Mesothelial cell of epicardium (in vitro differentiated cells): Measurements from ENCODE around the gene MYH7. TPM values are rescaled to one million over a fixed set of nuclear protein-coding genes. Genes with fewer than 3 reads are reported as not detected.

ENCODE experiments used
- DNase-seq, 2 experiments: peaks; one replicate each; pipeline ENCODE4 v3.0.0; 2021; ENCODE audit warnings: low spot score in 2 of 2; ENCODE audit not compliant: unreplicated experiment in 2 of 2
- H3K27ac Mint-ChIP-seq: 2 replicates; pipeline ENCODE4 v1.8.0; 2021; ENCODE audit warnings: mixed read lengths
- H3K27me3 Mint-ChIP-seq: 2 replicates; pipeline ENCODE4 v1.8.0; 2021; ENCODE audit warnings: low read depth, mixed read lengths
- H3K36me3 Mint-ChIP-seq: 2 replicates; pipeline ENCODE4 v1.8.0; 2021; ENCODE audit warnings: mixed read lengths
- H3K4me1 Mint-ChIP-seq: 2 replicates; pipeline ENCODE4 v1.8.0; 2021; ENCODE audit warnings: mixed read lengths
- H3K4me3 Mint-ChIP-seq: 2 replicates; pipeline ENCODE4 v1.8.0; 2021; ENCODE audit warnings: mild to moderate bottlenecking, moderate library complexity, mixed read lengths
- H3K9me3 Mint-ChIP-seq: 2 replicates; pipeline ENCODE4 v1.8.0; 2021; ENCODE audit warnings: mixed read lengths
- total RNA-seq: library from RNA; stranded (reverse); gene quantifications from 3 replicates; pipeline ENCODE4 v1.2.1, GENCODE V29; 2021
- TF ChIP-seq, protein P1 (sequence below): fragments of 200-600 bp; sonication (generic); IDR thresholded peaks from one replicate; pipeline ENCODE4 v1.5.0; 2021; ENCODE audit warnings: antibody characterized with exemption; ENCODE audit not compliant: unreplicated experiment

Gene MYH7
- total RNA-seq, 1 donor from 2014 or later: not detected

DNA sequence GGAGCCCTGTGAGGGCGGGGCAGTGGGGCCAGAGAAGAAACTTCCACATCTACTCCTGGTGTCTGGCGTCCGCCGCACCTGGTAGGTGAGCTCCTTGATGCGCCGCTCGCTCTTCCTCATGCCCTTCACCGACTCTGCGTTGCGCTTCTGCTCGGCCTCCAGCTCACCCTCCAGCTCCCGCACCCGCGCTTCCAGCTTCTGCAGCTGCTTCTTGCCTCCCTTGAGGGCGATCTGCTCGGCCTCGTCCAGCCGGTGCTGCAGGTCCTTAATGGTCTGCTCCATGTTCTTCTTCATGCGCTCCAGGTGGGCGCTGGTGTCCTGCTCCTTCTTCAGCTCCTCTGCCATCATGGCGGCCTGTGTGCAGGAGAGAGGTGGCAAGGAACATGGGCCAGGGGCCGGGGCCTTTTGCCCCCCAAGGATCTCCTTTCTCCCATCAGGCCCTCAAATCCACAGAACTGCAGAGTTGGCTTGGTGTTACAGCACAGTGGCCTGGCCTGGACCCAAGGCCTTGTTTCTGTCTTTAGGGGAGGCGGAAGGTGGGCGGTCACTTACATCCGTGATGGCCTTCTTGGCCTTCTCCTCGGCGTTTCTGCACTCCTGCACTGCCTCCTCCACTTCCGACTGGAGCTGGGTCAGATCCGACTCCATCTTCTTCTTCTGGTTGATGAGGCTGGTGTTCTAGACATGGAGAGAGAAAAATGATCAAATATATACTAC, 50.9 kb downstream of the MYH7 start:
- H3K4me3 Mint-ChIP-seq: no peak overlapping the region
- no peaks in the 10 kb centered on the region for H3K36me3 Mint-ChIP-seq
- H3K27me3 Mint-ChIP-seq: peaks cover 41% of the 10 kb centered on the region

DNA sequence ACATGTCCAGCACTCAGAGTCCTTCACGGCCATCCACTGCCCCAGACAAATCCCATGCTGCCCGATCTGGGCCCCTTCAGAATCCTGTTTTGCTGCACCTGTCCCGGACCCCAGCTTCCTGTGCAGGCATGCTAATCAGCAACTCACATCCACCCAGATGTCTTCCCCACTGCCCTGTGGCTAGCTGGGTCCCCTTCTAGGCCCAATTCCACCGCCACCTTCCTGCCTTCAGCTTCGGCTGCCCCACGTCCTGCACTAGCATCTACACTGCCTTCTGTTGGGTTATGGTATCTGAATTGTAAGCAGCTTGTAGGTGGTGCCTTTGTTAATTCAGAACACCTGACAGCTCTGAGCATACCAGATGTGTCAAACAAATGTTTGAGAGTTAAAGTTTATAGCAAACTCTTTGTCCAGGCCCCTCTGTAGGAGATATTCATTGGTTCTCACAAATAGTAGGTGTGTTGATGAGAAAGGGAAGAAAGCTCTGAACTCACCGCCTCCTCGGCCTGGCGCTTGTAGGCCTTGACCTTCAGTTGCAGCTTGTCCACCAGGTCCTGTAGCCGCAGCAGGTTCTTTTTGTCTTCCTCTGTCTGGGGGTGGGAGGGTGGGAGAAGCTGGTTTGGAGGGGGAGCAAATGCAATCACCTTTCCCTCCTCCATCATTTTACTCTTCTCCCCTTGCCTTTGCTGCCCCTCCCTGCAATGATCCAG, 52.6 kb downstream of the MYH7 start:
- DNase-seq: no peak
- no peaks in the 10 kb centered on the region for H3K36me3 Mint-ChIP-seq
- peaks cover 4% of the 10 kb centered on the region for H3K4me1 Mint-ChIP-seq
- H3K27me3 Mint-ChIP-seq: peaks cover 41% of the 10 kb centered on the region
- H3K9me3 Mint-ChIP-seq: no peaks in the 10 kb centered on the region
- H3K4me3 Mint-ChIP-seq: no peak overlapping the region
- TF ChIP-seq, protein P1, sequence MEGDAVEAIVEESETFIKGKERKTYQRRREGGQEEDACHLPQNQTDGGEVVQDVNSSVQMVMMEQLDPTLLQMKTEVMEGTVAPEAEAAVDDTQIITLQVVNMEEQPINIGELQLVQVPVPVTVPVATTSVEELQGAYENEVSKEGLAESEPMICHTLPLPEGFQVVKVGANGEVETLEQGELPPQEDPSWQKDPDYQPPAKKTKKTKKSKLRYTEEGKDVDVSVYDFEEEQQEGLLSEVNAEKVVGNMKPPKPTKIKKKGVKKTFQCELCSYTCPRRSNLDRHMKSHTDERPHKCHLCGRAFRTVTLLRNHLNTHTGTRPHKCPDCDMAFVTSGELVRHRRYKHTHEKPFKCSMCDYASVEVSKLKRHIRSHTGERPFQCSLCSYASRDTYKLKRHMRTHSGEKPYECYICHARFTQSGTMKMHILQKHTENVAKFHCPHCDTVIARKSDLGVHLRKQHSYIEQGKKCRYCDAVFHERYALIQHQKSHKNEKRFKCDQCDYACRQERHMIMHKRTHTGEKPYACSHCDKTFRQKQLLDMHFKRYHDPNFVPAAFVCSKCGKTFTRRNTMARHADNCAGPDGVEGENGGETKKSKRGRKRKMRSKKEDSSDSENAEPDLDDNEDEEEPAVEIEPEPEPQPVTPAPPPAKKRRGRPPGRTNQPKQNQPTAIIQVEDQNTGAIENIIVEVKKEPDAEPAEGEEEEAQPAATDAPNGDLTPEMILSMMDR: no peak
- no peak overlapping the region for H3K27ac Mint-ChIP-seq

More for the DNA sequence above, 50.9 kb downstream of the MYH7 start:
- TF ChIP-seq, protein P1: no peak
- no peak for DNase-seq
- Mint-ChIP-seq H3K9me3 (no peaks in the 10 kb centered on the region), H3K4me1 (peaks cover 4% of the 10 kb centered on the region), H3K27ac (no peak overlapping the region)

DNA sequence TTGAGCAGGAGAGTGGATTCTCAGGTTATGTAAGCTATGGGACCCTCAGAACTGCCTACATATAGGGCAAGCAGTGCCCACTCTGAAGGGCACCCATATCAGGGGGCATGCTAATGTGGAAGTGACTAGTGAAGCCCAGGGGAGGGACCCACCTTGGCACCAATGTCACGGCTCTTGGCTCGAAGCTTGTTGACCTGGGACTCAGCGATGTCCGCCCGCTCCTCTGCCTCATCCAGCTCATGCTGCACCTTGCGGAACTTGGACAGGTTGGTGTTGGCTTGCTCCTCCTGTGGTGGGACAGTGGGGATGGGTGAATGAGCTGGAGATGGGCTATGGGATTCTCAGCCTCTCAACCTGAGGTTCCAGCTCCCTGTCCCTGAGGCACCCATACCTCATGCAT, 53.2 kb downstream of the MYH7 start:
- peaks cover 4% of the 10 kb centered on the region for H3K4me1 Mint-ChIP-seq
- H3K4me3 Mint-ChIP-seq: no peak overlapping the region
- no peak for DNase-seq
- H3K9me3 Mint-ChIP-seq: no peaks in the 10 kb centered on the region
- no peaks in the 10 kb centered on the region for H3K36me3 Mint-ChIP-seq
- peaks cover 38% of the 10 kb centered on the region for H3K27me3 Mint-ChIP-seq
- TF ChIP-seq, protein P1: no peak
- no peak overlapping the region for H3K27ac Mint-ChIP-seq

DNA sequence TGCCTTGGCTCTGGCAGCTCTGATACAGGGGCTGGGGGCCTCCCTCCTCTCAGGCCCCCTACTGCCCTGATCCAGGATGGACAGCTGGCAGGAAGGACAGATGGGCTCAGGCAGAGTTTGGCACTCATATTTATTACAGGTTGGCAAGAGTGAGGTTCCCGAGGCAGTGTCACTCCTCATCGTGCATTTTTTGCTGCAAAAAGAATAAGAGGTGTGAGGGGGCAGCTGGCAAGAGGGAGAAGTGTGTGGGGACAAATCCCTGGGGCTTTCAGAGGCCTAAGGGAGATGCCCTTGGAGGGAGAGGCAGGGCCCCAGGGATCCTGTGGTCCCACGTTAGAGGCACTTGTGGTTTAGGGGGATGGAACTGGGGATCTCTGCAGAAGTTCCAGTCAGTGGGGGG, 53.6 kb downstream of the MYH7 start:
- no peaks in the 10 kb centered on the region for H3K9me3 Mint-ChIP-seq

DNA sequence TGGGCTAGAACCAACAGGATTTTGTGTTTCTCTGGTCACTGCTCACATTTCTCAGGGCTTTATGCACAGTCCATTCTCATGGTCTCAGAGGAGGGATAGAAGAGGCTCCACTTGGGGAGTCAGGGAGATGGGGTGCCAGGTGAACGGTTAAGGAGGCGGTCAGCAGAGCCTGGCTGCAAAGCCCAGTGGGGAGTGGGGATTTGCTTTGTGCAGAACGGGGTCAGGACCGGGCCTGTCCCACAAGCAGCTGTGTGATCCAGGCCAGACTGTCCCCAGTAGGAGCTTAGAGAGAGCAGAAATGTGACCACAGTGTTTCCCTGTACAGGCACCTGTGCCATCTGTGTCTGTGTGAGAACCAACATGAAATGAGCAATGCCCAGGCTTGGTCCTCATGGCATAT, 54.5 kb downstream of the MYH7 start:
- H3K4me3 Mint-ChIP-seq: no peak overlapping the region
- peaks cover 4% of the 10 kb centered on the region for H3K4me1 Mint-ChIP-seq
- H3K9me3 Mint-ChIP-seq: no peaks in the 10 kb centered on the region
- H3K27ac Mint-ChIP-seq: no peak overlapping the region
- peaks cover 39% of the 10 kb centered on the region for H3K27me3 Mint-ChIP-seq
- TF ChIP-seq, protein P1: no peak
- DNase-seq: no peak
- H3K36me3 Mint-ChIP-seq: no peaks in the 10 kb centered on the region

More for the DNA sequence above, 53.6 kb downstream of the MYH7 start:
- no peak for DNase-seq
- Mint-ChIP-seq H3K4me1 (peaks cover 4% of the 10 kb centered on the region), H3K36me3 (no peaks in the 10 kb centered on the region), H3K27ac (no peak overlapping the region), H3K4me3 (no peak overlapping the region), H3K27me3 (peaks cover 39% of the 10 kb centered on the region)
- TF ChIP-seq, protein P1: no peak
